Suppressor macrophage treated with lipopolysaccharide for 4 hours (primary cell): ENCODE measurements around the gene GALNT9.
"Not testable (repeated sequence)": the region's sequence is repeated elsewhere in the genome, so short reads cannot be mapped to it uniquely, and the experiment has no call there.

Source experiments
- DNase-seq: peaks from one replicate; pipeline ENCODE4 v3.0.0-alpha.2; 2020

GALNT9 gene

GRCh38 chr12:132278401-132279183, 50.8 kb downstream of the GALNT9 start:
- no peak for DNase-seq

- no peak for DNase-seq
These were observed 51.4 kb downstream of the GALNT9 start for GRCh38 chr12:132277949-132278348.

- no peak for DNase-seq
These were observed 51.9 kb downstream of the GALNT9 start for GRCh38 chr12:132277374-132277941.

- no peak for DNase-seq
These were observed 52.5 kb downstream of the GALNT9 start for GRCh38 chr12:132276827-132277373.

- DNase-seq: no peak
These were observed 53.1 kb downstream of the GALNT9 start for GRCh38 chr12:132276066-132276826.

GRCh38 chr12:132275631-132276030, 53.8 kb downstream of the GALNT9 start:
- DNase-seq: no peak

- no peak for DNase-seq
These were observed 54.3 kb downstream of the GALNT9 start for GRCh38 chr12:132275110-132275531.

- no peak for DNase-seq
These were observed 55.4 kb downstream of the GALNT9 start for GRCh38 chr12:132273992-132274334.

- no peak for DNase-seq
These were observed 56.7 kb downstream of the GALNT9 start for GRCh38 chr12:132272711-132273110.

GRCh38 chr12:132271755-132272092, 57.7 kb downstream of the GALNT9 start:
- no peak for DNase-seq

GRCh38 chr12:132270969-132271754, 58.2 kb downstream of the GALNT9 start:
- DNase-seq: no peak

- no peak for DNase-seq
These were observed 58.9 kb downstream of the GALNT9 start for GRCh38 chr12:132270516-132270915.

- DNase-seq: no peak
These were observed 60.0 kb downstream of the GALNT9 start for GRCh38 chr12:132269271-132269968.

- DNase-seq: no peak
These were observed 60.7 kb downstream of the GALNT9 start for GRCh38 chr12:132268674-132269073.

- DNase-seq: no peak
These were observed 61.5 kb downstream of the GALNT9 start for GRCh38 chr12:132267873-132268272.

- no peak for DNase-seq
These were observed 62.6 kb downstream of the GALNT9 start for GRCh38 chr12:132266802-132267201.

- no peak for DNase-seq
These were observed 63.0 kb downstream of the GALNT9 start for GRCh38 chr12:132266370-132266769.

GRCh38 chr12:132265822-132266221, 63.6 kb downstream of the GALNT9 start:
- DNase-seq: not testable (repeated sequence)

- DNase-seq: no peak
These were observed 64.2 kb downstream of the GALNT9 start for GRCh38 chr12:132265056-132265800.

GRCh38 chr12:132264086-132265010, 65.0 kb downstream of the GALNT9 start:
- no peak for DNase-seq
